HG03097 (cell line): ENCODE results near the gene SLC22A24.
"Not testable (repeated sequence)": the region's sequence is repeated elsewhere in the genome, so short reads cannot be mapped to it uniquely, and the experiment has no call there.

ENCODE experiments used
- ATAC-seq: cut with Tn5 transposase; IDR thresholded peaks from one replicate; pipeline ENCODE4 v1.9.1; 2021; ENCODE audit not compliant: unreplicated experiment, low FRiP score

SLC22A24 gene

GRCh38 chr11:63144121-63144520 lies at the start of gene SLC22A24:
Gene SLC22A24, minus strand, starts transcription at chr11:63144221. Its CDS starts 442 bp downstream, at chr11:63143779.
- ATAC-seq, result no peak

- ATAC-seq, result no peak
Observed at GRCh38 chr11:63180536-63180935, 36.5 kb upstream of the SLC22A24 start.

GRCh38 chr11:63179432-63180041 lies 35.5 kb upstream of the SLC22A24 start:
- no peak for ATAC-seq

- ATAC-seq, result no peak
Observed at GRCh38 chr11:63177872-63178271, 33.9 kb upstream of the SLC22A24 start.

- ATAC-seq, result no peak
Observed at GRCh38 chr11:63165706-63166310, 21.8 kb upstream of the SLC22A24 start.

GRCh38 chr11:63155794-63156193 lies 11.8 kb upstream of the SLC22A24 start:
- no peak for ATAC-seq

- ATAC-seq, result no peak
Observed at GRCh38 chr11:63146581-63146980, 2.6 kb upstream of the SLC22A24 start.

- no peak for ATAC-seq
Observed at GRCh38 chr11:63142459-63142858, 1.6 kb downstream of the SLC22A24 start.

GRCh38 chr11:63132985-63133775 lies 10.8 kb downstream of the SLC22A24 start:
- ATAC-seq, result no peak

GRCh38 chr11:63099555-63099954 lies 44.5 kb downstream of the SLC22A24 start:
- no peak for ATAC-seq

- no peak for ATAC-seq
Observed at GRCh38 chr11:63080682-63081081, 63.3 kb downstream of the SLC22A24 start.

- ATAC-seq, result not testable (repeated sequence)
Observed at GRCh38 chr11:63046203-63046602, 97.8 kb downstream of the SLC22A24 start.

- no peak for ATAC-seq
Observed at GRCh38 chr11:63042596-63042995, 101.4 kb downstream of the SLC22A24 start.

GRCh38 chr11:63032457-63032856 lies 111.6 kb downstream of the SLC22A24 start:
- ATAC-seq, result no peak
